Measurements from ENCODE around the gene MYEF2.

The MYEF2 gene

GRCh38 chr15:48086133-48086532 is 92.0 kb downstream of the MYEF2 start:
- Histone ChIP-seq H3K4me1 (no peaks in the 10 kb centered on the region), H3K9ac (no peak overlapping the region), H3K4me3 (no peak overlapping the region), H3K27me3 (no peaks in the 10 kb centered on the region), H3K27ac (no peak overlapping the region), H3K4me2 (no peak overlapping the region), H3K36me3 (no peaks in the 10 kb centered on the region), H4K20me1 (no peaks in the 10 kb centered on the region), H3K9me3 (replicated peaks in 1 of 11) (no peaks in the 10 kb centered on the region)
- TF ChIP-seq Cebpa-rat (IDR thresholded peaks at IDR 0.05), result no peak

GRCh38 chr15:48085591-48085930 is 92.5 kb downstream of the MYEF2 start:
- Histone ChIP-seq H3K4me2 (no peak overlapping the region), H3K27me3 (no peaks in the 10 kb centered on the region), H4K20me1 (no peaks in the 10 kb centered on the region), H3K4me3 (no peak overlapping the region), H3K9ac (no peak overlapping the region), H3K36me3 (no peaks in the 10 kb centered on the region), H3K4me1 (no peaks in the 10 kb centered on the region), H3K27ac (no peak overlapping the region), H3K9me3 (replicated peaks in 1 of 11) (no peaks in the 10 kb centered on the region)
- TF ChIP-seq Cebpa-rat (IDR thresholded peaks at IDR 0.05), result no peak

- Histone ChIP-seq H3K27ac (no peak overlapping the region), H3K27me3 (no peaks in the 10 kb centered on the region), H4K20me1 (no peaks in the 10 kb centered on the region), H3K9ac (no peak overlapping the region), H3K4me1 (no peaks in the 10 kb centered on the region), H3K36me3 (no peaks in the 10 kb centered on the region), H3K4me3 (no peak overlapping the region), H3K9me3 (replicated peaks in 1 of 11) (no peaks in the 10 kb centered on the region), H3K4me2 (no peak overlapping the region)
- TF ChIP-seq Cebpa-rat (IDR thresholded peaks at IDR 0.05), result no peak
These were observed 93.1 kb downstream of the MYEF2 start for GRCh38 chr15:48084759-48085590.
